ENCODE measurements around the gene KIF3B.

- no peak for TF ChIP-seq CTCF (conservative IDR thresholded peaks at IDR 0.05)
- TF ChIP-seq ZFX (IDR thresholded peaks at IDR 0.05), result no peak
Measured at GRCh38 chr20:32248043-32248442, 29.4 kb upstream of the KIF3B start.

Measured in C4-2B (cell line).